Inferior parietal cortex (tissue), 1 donor: Measurements from ENCODE around the gene RAB7A.

Source experiments
- DNase-seq: peaks from one replicate; pipeline ENCODE4 v3.0.0-alpha.2; 2016; ENCODE audit errors: extremely low spot score

The RAB7A gene

DNA sequence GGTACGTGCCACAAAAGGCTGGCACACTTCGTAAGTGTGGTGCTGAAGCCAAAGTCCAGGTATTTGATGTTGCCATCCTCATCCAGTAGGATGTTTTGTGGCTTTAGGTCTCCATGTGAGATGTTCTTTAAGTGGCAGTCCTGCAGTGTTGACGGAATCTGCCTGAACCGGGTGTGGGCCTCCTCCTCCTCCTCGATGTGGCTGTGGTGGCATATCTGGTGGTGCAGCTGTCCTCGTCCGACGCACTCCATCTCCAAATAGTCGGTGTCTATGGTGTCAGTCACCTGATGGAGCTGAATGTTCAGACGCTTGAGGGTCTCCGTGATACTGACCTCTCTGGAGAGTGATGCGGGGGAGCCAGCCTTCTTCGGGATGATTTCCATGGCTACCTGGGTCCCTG, 123.0 kb downstream of the RAB7A start:
- no peak for DNase-seq

DNA sequence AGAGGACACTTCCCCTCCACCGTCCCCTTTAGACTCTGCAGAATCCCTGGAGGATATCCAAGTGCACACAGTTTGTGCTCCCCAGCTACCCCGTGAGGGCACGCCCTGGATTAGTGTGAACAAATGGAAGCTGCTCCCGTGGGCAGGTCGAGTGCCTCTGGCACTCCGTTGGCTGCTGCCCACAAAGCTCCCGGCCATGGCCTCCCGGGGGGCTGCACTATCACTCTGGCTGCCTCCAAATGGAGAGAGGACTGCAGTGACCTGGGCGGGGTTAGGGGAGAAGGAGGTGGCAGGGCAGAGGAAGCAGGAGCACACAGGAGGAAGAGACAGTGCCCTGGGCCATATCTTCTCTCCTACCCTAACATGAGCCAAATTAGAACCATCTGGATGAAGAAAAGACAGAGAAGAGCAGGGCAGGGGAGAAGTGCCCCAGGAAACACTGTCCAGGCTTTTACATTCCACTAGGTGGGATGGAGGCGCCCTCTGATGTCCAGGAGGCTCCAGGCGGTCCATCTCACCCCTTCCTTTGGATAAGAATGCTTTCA, 124.0 kb downstream of the RAB7A start:
- no peak for DNase-seq

DNA sequence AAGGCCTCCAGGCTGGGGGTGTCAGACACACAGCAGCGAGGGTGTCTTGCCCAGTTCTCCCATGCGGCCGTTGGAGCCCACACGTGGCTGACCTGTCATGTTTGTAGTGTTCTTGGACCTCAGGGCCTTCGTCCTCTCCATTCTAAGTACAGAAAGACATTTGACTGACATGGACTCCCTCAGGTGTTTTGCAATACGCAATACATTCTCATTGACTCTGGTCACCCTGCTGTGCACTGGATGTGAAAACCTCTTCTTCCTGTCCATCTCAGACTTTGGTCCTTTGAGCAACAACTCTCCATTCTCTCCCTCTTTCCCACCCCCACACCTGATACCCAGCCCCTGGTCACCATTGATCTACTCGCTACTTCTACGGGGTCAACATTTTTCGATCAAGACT, 124.6 kb downstream of the RAB7A start:
- no peak for DNase-seq

DNA sequence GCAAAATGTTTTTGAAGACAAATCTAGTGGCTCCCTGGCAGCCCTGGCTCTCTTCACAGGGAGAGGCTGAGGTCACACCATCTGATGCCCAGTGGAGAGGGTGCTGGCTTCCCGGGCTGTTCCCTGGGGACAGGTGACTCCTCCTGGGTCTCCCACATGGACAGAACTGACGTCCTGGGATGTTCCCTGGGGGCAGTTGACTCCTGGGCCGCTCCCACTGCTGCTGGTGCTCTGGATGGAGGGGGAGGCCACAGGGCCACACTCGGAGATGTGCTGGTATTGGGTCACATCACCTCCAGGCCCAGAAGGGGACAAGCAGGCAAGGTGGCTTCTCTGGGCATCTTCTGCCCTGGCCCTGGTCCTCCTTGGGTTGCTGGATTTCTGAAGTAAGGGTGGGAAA, 125.6 kb downstream of the RAB7A start:
- no peak for DNase-seq

DNA sequence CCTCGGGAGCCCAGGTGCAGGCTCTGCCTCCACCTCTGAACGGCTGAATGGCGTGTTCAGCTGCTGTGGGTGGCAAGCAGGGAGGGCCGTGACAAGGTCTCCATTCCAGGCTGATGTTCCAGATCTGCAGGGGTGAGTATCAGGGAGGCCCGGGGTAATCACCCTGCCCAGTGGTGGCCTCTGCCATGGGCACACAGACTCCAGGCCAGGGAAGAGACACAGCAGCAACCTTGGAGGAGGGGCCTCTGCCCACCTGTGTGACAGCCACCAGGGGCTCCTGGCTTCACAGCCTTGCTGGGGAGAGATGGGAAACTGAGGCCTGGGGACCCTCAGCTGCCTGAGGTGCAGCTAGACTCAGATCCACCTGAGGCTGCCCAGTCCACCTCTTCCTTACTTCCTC, 127.8 kb downstream of the RAB7A start:
- no peak for DNase-seq

DNA sequence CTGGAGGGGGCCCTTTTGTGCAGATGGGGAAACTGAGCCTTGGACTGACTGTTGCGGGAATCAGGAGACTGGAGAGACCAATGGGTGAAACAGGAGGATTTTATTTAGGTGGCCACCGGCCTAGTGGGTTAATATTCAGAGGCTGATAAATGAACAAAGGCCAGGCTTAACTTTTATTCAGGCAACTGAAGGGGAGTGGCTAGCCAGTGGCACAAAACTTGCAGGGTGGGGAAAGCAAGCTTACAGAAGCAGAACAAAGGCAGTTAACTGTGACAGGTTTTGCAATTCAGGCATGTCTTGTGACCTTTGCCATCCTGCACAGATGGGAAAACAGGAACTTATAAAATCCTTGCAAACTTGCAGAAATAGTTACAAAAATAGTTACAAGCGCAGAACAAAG, 128.5 kb downstream of the RAB7A start:
- no peak for DNase-seq

DNA sequence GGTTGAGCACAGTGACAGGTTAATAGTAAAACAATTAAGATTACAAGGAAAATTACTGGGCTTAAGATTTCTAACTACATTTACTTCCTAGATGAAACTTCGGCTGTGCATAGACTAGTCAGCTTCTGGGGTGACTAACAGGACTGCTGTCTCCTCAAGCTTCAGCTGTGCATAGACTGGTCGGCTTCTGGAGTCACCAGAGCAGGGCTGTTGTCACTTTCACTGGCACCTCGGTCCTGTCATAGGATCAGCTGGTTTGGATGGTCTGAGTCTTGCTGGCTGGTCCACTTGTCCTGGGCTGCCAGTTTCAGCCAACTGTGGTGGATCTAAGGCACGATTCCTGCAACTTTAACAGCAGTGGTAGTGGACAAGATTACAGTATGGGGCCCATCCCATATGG, 129.6 kb downstream of the RAB7A start:
- DNase-seq, result no peak

DNA sequence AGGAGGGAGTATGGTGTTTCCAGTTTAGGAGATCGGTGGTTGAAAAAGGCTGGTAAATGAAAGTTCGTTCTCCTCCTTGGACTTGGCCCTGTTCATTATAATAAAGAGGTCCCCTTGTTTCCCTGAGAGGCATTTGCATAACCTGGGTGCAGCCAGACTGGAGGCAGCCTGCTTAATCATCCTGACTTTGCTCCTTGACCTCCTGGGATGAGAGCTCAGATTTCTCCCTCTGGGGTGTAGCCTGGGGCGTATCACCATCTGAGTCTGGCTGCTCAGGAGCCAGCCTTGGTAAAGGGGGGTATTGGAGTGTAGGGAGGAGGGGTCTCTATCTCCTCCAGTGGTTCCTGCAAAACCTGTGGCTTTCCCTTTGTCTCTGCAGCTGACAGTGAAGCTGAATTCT, 132.2 kb downstream of the RAB7A start:
- DNase-seq, result no peak

DNA sequence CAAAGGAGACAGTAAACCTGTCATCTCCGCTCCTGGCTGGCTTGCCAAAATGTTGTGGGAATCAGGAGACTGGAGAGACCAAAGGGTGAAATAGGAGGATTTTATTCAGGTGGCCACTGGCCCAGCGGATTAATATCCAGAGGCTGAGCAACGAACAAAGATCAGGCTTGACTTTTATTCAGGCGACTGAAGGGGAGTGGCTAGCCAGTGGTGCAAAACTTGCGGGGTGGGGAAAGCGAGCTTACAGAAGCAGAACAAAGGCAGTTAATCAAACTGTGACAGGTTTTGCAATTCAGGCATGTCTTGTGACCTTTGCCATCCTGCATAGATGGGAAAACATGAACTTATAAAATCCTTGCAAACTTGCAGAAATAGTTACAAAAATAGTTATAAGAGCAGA, 133.6 kb downstream of the RAB7A start:
- no peak for DNase-seq

DNA sequence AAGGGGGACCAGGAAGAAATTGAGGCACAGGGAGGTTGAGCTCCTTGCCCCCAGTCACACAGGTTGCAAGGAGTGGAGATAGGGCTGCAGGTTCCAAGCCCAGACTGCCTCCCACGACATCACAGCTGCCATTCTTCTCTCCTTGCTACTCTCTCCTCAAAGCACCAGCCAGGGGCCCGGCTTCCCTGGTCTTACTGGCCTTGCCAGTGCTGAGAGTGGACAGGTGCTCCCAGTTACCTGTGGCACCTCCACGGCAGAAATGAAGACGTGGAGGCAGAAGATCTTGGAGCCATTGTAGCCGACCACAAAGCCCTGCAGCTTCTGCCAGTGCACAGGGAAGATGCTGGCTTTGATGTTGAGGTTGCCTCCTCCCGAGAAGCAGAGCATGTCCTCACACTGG, 135.5 kb downstream of the RAB7A start:
- no peak for DNase-seq

DNA sequence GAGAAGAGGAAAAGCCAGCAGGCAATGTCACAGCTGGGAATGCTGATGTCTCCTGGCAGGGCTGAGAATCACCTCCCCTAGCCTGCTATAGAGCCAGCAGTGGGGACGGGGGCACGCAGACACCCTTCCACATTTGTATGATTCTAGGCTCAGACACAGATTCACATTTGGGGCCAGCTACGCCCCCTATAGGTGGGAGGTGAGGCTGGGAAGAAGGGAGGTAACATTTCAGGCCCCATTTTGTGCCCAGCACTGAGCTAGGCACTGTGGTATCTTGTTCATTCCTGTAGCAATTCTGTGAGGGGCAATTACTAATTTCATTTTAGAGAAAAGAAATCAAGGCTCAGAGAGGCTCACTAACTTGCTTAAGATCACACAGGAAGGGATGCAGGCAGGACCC, 137.6 kb downstream of the RAB7A start:
- DNase-seq, result no peak
